NOMO-1 treated with DMSO at 0.1 percent for 48 hours (cell line): ENCODE results near the gene PABPC1L2A.
"Not testable (repeated sequence)": the region's sequence is repeated elsewhere in the genome, so short reads cannot be mapped to it uniquely, and the experiment has no call there.

Experiments used
- DNase-seq: peaks from one replicate; lab custom pipeline; 2025; ENCODE audit not compliant: unreplicated experiment; lab: John Stamatoyannopoulos, UW

Gene PABPC1L2A

GRCh38 chrX:73079024-73079562 is at the start of gene PABPC1L2A:
TSS of gene PABPC1L2A (minus strand) at chrX:73079512. CDS start at chrX:73079386, 126 bp downstream.
- DNase-seq, result not testable (repeated sequence)

DNA sequence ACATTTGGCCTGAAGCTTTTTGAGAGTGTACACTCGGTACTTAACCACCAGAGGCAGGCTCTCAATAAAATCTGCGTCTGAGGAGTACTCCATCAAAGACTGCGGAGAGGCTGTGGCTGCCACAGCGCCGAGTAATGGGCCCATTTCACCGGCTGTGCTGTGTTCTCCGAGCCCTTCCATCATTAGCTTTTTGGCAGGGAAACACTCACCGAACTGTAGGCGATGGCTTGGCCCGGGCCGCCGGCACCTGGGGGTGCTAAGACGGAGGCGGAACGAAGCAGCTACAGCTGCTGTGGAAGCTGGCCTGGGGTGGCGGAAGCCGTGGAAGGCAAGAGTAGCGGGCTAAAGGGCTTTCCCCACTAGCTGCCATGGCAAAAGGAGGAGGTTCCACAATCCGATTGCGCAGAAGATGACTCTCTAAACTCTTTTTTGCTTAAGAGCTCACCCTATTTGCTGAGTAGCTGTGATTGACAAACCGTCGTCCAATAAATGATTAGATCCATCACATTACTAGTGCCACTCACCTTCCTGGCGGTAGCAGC is 48.5 kb upstream of the PABPC1L2A start:
- no peak for DNase-seq

- no peak for DNase-seq
Measured at GRCh38 chrX:73126240-73126639, 46.9 kb upstream of the PABPC1L2A start.

GRCh38 chrX:73099505-73099904 is 20.2 kb upstream of the PABPC1L2A start:
- not testable (repeated sequence) for DNase-seq

GRCh38 chrX:73086766-73087165 is 7.5 kb upstream of the PABPC1L2A start:
- DNase-seq, result not testable (repeated sequence)

- not testable (repeated sequence) for DNase-seq
Measured at GRCh38 chrX:73079884-73080283, 572 bp upstream of the PABPC1L2A start.

GRCh38 chrX:73078597-73078996 is 715 bp downstream of the PABPC1L2A start:
- DNase-seq, result not testable (repeated sequence)

GRCh38 chrX:73076838-73077237 is 2.5 kb downstream of the PABPC1L2A start:
- DNase-seq, result no peak

- DNase-seq, result no peak
Measured at GRCh38 chrX:73069365-73070035, 9.8 kb downstream of the PABPC1L2A start.

GRCh38 chrX:73068467-73069364 is 10.6 kb downstream of the PABPC1L2A start:
- DNase-seq, result no peak

DNA sequence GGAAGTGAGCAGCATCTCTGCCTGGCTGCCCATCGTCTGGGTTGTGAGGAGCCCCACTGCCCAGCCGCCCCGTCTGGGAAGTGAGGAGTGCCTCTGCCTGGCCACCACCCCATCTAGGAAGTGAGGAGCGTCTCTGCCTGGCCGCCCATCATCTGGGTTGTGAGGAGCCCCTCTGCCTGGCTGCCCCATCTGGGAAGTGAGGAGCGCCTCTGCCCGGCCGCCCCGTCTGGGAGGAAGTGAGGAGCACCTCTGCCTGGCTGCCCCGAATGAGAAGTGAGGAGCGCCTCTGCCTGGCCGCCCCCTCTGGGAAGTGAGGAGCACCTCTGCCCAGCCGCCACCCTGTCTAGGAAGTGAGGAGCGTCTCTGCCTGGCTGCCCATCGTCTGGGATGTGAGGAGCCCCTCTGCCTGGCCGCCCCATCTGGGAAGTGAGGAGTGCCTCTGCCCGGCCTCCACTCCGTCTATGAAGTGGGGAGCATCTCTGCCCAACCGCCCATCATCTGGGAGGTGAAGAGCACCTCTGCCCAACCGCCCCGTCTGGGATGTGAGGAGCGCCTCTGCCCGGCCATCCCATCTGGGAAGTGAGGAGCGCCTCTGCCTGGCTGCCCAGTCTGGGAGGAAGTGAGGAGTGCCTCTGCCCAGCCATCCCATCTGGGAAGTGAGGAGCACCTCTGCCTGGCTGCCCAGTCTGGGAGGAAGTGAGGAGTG is 11.4 kb downstream of the PABPC1L2A start:
- DNase-seq, result not testable (repeated sequence)

- DNase-seq, result no peak
Measured at GRCh38 chrX:73028876-73029275, 50.4 kb downstream of the PABPC1L2A start.
